GM18507 (cell line): ENCODE measurements around the gene PPM1G.
"Not testable (repeated sequence)": the region's sequence is repeated elsewhere in the genome, so short reads cannot be mapped to it uniquely, and the experiment has no call there.

Experiments used
- DNase-seq: peaks from one replicate; pipeline ENCODE4 v3.0.0; 2011; ENCODE audit warnings: low read depth; ENCODE audit not compliant: insufficient read length; ENCODE audit errors: extremely low spot score
- FAIRE-seq: peaks from 2 replicates; lab custom pipeline; 2011; peaks lifted over from hg19 to GRCh38; lab: Jason Lieb, UNC

PPM1G gene, protein sequence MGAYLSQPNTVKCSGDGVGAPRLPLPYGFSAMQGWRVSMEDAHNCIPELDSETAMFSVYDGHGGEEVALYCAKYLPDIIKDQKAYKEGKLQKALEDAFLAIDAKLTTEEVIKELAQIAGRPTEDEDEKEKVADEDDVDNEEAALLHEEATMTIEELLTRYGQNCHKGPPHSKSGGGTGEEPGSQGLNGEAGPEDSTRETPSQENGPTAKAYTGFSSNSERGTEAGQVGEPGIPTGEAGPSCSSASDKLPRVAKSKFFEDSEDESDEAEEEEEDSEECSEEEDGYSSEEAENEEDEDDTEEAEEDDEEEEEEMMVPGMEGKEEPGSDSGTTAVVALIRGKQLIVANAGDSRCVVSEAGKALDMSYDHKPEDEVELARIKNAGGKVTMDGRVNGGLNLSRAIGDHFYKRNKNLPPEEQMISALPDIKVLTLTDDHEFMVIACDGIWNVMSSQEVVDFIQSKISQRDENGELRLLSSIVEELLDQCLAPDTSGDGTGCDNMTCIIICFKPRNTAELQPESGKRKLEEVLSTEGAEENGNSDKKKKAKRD

DNA sequence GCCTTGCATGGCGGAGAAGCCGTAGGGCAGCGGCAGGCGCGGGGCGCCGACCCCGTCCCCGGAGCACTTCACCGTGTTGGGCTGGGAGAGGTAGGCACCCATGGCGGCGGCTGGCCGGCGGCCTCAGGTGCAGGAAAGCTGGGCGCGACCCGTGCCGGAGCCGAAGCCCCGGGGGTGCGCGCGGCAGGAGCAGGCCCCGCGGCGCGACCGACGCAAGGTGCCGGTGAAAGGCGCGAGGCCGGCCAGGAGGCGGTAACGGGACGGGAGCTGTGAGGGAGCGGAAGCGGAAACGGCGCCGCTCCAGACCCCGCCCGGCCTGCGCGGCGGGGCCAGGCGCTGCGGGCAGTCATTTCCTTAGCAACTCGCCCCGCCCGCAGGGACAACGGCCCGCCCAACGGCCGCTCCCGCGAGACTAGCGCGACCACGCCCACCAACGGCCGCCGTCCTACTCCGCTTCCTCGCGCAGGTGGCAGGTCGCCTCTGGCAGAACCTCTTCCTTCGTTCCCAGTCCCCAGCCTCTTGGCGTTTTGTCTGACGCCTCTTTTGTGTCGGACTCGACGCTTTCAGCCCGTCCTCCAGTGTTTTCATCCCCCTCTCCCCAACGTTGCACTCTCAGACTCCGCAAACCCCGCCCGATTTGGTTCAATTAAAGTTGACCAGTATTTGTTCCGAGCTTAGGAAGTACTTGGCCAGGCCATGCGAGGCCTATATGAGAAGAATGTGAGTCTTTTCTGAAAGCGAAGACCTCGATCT is at the start of gene PPM1G:
Gene PPM1G (minus strand): TSS at position 271 of the 753 bp plus-strand sequence. CDS start 169 bp downstream, at position 102.
- peak; percentile 88 for FAIRE-seq
- DNase-seq: peak; percentile 92

DNA sequence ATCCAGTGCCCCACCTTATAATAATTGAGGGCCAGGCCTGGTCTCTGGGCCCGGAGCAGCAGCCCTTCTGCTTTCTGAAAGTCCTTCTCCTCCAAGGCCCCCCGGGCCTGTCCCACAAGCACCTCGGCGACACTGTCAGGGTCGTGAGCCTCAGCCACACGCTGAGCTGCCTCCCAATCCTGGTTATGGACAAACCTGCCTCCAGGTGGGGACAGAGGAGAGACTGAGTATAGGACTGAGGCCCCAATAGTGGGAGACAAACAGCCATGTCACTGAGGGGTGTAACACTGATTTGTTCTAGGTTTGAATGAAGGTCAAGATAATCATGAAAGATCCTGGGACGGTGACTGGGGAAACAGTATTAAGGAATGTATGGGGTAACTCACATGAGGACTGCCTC is 44.6 kb upstream of the PPM1G start:
- no peak for FAIRE-seq
- DNase-seq: no peak

DNA sequence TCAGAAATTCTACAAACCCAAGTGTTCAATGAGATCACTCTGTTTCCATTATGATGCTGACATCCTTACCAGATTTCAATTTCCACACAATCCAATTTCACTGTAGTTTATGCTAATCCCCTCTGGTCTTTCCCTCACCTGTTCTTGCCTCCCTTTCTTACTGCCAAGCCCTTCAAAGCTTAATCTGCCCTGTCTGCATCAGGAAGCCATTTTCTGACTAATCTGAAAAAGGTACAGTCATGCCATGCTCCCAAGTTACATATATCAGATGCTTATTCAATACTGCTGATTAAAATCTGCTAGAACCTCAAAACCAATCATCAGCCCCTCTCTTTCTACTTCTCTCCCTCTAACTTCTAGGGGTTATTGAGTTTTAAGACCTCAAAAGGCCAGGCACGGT is 41.7 kb upstream of the PPM1G start:
- DNase-seq (no peak), FAIRE-seq (no peak)

DNA sequence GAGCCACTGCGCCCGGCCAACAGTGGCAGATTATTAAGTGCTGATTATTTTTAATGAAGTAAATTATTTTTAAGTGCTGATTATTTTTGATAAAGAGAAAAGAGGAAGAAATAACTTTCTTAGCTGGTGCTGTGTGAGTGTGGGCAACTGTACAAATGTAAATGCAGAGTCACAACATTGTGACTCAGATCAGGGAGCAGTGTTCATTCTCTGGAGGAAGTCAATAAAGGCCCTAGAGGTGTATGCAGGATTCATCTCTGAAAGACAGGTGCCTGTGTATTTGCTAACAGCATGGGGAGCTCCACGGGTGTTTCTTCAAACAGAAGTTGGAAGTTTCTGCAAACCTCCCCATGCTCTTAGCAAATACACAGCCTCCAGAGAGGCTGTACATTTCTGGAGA is 39.0 kb upstream of the PPM1G start:
- DNase-seq (no peak), FAIRE-seq (no peak)

DNA sequence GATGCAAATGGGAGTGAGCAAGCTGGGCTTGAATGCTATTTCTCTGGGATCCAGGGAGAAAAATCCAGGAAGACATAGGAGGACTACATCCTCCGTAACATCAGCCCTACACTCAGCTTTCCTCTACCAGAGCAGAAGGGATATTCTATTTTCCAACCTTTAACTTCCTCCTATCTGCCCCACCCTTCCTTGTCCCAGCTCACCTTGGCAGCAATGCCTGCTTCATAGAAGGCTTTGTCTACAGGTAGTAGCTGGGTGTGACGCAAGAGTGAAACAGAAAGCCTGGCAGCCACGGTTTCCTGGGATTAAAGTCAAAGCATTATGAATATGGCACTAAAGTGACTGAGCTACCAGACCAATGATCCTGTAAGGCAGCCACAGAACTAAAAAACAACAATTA is 36.7 kb upstream of the PPM1G start:
- FAIRE-seq (no peak), DNase-seq (no peak)

DNA sequence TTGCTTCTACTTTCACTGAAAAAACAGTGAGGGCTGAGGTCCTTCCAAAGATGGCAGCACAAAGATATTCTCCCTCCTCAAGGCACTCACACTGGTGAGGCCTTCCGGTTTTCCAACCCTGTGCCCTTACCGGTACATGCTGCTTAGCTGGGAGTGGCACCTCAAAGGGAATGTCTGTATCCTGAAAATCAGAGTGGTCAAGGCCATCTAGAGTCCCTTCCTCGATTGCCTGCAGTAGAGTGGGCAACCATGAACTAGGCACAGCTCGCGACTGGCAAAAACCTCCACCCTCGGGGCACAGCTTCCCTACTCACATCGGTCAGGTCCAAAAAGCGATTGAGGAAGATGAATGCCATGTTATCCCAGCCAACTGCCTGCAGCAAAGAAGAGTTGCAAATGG is 36.2 kb upstream of the PPM1G start:
- no peak for FAIRE-seq
- no peak for DNase-seq

DNA sequence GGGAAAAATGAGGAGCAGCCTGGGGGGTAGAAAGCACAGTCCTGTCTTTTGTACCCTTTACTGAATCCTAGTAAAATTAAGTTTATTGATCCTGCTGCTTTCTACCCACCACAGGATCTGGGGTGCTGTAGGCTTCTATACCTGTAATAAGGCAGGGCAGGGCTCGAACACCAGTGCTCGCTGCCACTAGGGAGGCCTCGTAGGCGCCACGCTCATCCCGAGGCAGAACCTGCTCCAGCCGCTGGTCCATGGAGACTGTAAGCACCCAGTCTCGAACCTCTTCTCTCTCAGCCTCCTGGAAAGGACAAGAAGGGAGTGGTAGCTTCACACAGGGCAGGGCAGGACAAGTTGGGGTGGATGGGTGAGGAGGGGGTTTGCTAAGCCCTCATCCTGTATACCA is 35.8 kb upstream of the PPM1G start:
- DNase-seq: no peak
- no peak for FAIRE-seq

DNA sequence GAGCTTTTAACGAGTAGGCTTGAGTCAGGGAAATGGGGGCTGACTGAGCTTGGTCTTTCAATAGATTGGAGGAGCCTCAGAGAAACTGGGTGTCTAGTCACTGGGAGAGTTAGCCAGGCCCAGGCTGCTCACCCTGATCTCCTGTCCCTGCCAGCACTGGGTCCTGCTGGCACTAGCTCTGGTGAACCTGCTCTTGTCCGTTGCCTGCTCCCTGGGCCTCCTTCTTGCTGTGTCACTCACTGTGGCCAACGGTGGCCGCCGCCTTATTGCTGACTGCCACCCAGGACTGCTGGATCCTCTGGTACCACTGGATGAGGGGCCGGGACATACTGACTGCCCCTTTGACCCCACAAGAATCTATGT is 33.5 kb upstream of the PPM1G start:
- FAIRE-seq (no peak), DNase-seq (no peak)

DNA sequence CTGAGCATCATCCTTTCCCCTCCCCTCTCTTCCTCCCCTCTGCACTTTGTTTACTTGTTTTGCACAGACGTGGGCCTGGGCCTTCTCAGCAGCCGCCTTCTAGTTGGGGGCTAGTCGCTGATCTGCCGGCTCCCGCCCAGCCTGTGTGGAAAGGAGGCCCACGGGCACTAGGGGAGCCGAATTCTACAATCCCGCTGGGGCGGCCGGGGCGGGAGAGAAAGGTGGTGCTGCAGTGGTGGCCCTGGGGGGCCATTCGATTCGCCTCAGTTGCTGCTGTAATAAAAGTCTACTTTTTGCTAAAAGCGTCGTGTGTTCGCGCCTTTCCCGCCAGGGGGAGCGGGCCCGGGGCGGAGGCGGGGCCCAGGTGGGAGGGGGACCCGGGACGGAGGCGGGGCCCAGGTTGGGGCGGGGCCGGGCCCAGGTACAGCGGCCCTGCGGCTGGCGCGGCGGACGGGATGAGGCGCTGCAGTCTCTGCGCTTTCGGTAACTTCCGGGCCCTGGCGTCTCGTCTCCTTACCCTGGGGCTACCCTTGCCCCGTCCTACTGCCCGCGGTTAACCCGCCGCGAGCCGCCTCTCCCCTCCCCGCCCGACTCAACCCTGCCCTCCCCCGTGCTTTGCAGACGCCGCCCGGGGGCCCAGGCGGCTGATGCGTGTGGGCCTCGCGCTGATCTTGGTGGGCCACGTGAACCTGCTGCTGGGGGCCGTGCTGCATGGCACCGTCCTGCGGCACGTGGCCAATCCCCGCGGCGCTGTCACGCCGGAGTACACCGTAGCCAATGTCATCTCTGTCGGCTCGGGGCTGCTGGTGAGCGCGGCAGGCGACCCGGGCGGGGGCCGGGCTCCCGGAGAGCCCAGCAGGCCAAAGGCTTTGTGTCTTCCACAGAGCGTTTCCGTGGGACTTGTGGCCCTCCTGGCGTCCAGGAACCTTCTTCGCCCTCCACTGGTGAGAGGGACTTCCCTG is 32.8 kb upstream of the PPM1G start, which contains the start of gene KRTCAP3:
Gene KRTCAP3 (plus strand): TSS at position 424 of the 962 bp plus-strand sequence. CDS start 32 bp downstream, at position 456.
- DNase-seq (no peak), FAIRE-seq (no peak)

DNA sequence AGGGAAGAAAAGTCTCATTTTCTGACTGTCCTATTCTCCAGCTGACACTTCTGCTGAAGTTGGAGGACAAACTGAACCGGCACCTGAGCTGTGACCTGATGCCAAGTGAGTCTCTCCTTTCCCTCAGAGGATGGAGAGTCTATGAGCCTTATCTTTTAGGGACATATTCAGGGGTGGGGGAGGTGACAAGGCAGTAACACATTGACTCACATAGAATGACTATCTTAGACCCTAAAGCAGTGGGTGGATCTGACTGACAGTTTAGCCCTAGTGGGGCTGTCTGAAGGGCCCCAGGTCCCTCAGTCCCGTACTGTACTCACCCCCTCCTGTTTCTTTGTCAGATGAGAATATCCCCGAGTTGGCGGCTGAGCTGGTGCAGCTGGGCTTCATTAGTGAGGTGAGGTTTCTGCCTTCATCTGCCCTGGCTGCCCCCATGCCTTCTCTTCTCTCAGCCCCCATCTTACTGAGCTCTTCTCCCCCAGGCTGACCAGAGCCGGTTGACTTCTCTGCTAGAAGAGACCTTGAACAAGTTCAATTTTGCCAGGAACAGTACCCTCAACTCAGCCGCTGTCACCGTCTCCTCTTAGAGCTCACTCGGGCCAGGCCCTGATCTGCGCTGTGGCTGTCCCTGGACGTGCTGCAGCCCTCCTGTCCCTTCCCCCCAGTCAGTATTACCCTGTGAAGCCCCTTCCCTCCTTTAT is 32.0 kb upstream of the PPM1G start:
- DNase-seq (no peak), FAIRE-seq (no peak)

DNA sequence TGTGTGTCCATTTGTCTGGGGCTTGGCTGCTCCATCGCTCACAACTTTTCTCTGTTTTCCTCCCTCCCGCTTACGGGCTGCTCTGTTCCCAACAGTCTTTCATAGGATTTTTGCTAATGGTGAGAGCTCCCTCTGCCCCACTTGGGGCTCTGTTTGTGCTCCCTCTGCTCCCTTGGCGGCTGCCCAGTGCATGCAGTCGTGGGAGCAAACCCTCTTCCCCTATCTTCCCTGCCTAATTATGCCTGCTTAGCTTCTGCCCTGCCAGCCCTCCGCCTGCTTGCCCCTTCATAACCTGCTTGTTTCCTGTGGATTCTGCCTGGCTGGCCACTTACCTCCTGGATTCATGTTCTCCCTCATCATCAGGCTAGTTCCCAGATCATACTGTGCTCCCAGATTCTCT is 26.2 kb upstream of the PPM1G start:
- DNase-seq (no peak), FAIRE-seq (no peak)

DNA sequence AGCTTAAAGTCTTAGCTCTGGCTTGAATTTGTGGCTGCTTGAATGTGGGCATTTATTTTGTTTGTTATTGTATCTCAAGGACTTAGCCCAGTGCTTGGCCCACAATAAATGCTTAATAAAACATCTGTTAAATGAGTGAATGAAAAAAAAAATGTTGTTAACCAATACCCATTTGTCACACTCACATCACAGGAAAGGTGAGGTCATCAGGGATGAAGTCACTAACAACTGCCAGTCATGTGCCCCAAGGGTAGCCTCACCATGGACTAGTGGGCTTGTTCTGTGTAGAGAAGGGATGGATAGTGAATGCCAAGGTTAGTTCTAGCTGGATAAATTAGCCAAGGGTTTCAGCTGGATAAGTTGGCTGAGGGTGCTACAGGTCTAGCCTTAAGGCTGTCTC is 22.0 kb upstream of the PPM1G start:
- no peak for FAIRE-seq
- no peak for DNase-seq

DNA sequence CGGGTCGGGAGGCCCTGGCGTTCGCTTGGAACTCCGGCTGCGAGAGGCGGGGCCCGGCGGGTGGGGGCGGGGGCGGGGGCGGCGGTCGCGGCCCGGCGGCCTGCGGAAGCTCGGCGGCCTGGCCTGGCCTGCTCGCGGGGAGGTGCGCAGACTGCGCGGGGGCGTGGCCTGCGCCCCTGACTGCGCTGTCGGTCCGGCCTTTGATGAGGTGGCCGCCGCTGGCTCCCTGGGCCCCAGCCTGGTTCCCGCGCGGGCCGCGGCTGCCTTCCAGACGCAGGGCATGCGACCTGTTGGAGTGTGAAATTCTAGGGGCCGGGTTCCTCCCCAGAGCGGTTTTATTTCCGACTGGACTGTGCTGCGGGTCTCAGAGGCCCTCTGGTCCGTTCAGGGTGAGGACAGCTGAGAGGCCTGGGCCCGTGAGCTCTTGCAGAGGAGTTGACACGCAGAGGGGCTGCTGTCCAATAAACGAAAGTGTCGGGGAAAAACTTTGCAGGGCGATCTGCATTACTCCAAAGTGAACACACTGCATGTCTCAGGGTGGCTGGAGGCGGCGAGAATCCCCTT is 19.7 kb upstream of the PPM1G start:
- peak; percentile 49 for FAIRE-seq

DNA sequence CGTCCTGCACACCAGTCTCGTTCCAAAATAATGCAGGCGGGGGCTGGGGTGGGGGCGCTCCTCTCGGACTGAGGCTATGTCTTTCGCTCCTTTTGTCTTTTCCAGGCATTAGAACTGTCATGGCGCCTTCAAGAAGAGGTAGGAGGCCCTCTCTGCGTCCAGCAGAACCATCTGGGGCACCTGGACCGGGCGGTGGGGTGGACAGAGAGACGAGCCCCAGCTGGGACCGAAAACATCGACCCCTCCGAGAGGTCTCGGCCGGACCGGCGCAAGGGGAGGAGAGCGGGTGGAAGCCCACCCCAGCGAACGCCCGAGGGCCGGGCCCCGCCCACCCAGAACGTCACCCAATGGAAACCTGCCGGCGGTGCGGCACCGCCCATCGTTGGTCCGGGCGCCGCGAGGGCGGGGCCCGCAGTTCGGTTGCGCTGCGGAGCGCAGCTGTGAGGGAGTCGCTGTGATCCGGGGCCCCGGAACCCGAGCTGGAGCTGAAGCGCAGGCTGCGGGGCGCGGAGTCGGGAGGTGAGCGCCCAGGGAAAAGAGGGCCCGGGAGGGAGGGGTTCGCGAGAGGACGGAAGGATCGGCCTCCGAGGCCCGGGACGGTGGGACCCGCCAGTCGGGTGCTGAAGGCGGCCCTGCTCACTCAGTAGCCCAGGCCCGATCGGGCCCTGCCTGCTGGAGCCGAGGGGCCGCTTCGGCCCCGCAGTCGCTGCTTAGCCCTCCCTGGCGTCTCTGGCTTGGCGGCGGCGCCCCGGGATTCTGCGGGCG is 19.0 kb upstream of the PPM1G start, which contains the start of gene NRBP1:
Gene NRBP1 (plus strand): TSS at position 419 of the 765 bp plus-strand sequence. CDS start 4,643 bp downstream, outside the sequence.
- peak; percentile 88 for FAIRE-seq

More for the DNA sequence above, 19.7 kb upstream of the PPM1G start:
- DNase-seq: peak; percentile 76

DNA sequence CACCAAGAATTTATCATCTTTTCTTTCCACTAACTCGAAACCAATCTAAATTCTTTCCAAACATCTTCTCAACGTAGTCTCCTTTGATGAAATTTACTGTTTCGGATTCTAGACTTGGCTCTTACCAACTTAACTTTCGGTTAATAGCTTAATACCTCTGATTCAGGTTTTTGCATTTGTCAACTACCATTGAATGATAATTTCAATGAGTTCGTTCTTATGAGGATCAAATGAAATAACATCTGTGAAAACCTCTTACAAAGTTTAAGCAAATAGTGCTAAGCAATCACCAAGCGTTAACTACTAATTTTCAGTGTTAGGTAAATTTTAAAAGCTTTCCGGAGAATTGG is 18.4 kb upstream of the PPM1G start:
- FAIRE-seq (peak; percentile 18), DNase-seq (no peak)

More for the DNA sequence above, 19.0 kb upstream of the PPM1G start, which contains the start of gene NRBP1:
- DNase-seq: peak; percentile 81

DNA sequence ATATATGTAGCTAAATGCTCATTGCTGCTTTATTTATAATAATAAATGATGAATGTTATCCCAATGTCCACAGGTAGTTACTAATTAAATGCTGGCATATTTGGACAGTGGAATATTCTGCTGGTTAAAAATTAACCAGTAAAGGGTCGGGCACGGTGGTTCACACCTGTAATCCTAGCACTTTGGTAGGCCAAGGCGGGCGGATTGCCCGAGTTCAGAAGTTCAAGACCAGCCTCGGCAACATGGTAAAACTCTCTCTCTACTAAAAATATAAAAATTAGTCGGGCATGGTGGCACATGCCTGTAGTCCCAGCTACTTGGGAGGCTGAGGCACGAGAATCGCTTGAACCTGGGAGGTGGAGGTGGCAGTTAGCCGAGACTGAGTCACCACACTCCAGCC is 15.6 kb upstream of the PPM1G start:
- DNase-seq, FAIRE-seq: not testable (repeated sequence)

DNA sequence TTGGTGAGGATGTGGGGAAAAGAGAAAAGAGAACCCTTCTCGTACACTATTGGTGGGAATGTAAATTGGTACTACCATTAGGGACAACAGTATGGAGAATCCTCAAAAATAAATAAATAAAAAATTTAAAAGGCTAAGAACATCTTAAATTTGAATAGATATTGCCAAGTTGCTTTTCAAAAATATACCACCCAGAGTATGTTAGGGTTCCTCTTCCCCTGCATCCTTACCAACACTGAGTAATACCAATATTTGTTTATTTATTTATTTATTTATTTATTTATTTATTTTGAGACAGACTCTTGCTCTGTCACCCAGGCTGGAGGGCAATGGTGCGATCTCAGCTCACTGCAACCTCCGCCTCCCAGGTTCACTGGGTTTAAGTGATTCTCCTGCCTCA is 13.6 kb upstream of the PPM1G start:
- FAIRE-seq: no peak
- DNase-seq: no peak
